Skeletal muscle cell (primary cell): ENCODE results near the gene REL.

Experiments
- DNase-seq: peaks from one replicate; pipeline ENCODE4 v3.0.0-alpha.2; 2010; ENCODE audit warnings: low read depth
- H3K4me3 ChIP-seq: 2 replicates; pipeline ENCODE4 v1.5.1; 2011; ENCODE audit warnings: low read depth, mild to moderate bottlenecking, control low read depth, low read length, moderate library complexity

REL gene

DNA sequence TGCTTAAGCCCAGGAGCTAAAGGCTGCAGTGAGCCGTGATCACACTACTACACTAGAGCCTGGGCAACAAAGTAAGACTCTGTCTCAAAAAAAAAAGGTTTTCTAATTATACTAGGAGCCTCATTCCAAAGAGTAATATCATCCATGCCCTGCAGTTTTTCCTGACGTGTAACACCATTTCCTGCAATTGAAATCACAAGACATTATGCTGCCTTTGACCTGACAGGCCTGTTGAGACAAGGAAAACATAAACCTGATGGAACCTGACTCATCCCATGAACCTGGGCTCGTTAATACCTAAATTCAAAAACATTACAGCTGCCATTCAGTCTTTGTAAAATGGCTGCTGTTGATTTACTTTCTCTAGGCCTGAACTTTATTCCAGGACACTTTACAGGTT is 77.4 kb downstream of the REL start:
- H3K4me3 ChIP-seq: no peak overlapping the region
- DNase-seq: peak; percentile 26

DNA sequence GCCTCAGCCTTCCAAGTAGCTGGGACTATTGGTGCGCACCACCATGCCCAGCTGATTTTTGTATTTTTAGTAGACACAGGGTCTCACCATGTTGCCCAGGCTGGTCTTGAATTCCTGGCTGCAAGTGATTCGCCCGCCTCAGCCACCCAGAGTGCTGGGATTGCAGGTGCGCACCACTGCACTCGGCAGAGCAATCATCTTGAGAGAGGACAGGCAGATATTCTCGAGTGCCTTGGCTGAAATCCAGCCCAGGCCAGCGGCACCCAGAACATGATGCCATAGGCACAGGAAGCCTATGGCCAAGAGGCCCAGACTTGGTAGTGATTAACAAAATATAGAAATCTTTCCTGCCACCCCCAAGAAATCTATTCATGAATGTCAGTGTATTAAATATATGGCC is 78.1 kb downstream of the REL start:
- no peak overlapping the region for H3K4me3 ChIP-seq
- no peak for DNase-seq

DNA sequence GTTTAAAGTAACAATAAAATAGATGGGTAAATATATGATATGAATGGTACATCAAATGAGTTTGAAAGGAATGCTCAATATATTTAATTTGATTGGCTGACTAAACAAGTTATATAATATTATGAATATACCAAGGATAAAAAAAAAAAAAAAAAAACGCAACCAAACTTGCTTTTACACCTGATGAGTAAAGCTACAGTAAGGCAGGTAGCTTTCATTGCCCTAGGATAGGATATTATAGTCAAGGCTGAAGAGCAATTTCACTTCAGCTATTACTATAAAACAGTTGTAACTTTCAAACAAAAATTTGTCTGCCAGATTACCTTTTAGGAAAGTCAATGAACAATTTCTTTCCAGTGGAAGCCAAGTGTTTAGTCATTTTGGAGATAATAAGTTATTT is 79.3 kb downstream of the REL start:
- no peak for DNase-seq

DNA sequence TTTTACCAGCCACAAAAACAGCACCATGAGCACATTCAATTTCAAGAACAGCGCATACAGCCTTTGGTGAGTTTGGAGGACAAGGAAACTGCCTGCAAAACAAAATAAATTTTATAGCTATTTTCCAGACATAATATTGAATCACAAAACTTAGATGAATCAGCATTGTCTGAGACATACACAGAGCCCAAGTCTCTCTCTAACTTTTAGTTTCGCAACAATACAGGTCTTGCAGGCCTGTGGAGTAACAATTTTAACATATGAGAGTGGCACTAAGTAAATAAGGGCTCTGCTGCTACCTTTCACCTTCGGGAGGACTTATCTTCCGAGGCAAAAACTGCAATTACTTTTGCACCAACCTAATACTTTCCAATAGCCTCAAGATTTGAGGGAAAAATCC is 80.1 kb downstream of the REL start:
- peak; percentile 45 for DNase-seq
- H3K4me3 ChIP-seq: no peak overlapping the region

More for the DNA sequence above, 79.3 kb downstream of the REL start:
- no peak overlapping the region for H3K4me3 ChIP-seq

DNA sequence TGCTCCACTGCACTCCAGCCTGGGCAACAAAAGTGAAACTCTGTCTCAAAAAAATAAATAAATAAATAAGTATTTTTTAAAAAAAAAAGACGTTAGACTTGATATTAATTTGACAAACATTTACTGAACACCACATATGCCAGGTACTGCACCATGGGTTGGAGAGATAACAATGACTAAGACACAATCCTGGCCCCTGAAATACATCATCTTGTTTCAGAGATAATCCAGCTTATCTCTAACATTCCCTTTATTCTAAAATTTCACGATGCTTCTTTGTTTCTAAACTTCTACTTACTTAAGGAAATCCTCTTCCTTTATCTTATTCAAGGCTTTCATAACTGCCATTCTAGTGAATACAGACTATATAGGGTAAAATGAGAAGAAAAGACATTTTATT is 81.2 kb downstream of the REL start:
- no peak for DNase-seq
- no peak overlapping the region for H3K4me3 ChIP-seq

DNA sequence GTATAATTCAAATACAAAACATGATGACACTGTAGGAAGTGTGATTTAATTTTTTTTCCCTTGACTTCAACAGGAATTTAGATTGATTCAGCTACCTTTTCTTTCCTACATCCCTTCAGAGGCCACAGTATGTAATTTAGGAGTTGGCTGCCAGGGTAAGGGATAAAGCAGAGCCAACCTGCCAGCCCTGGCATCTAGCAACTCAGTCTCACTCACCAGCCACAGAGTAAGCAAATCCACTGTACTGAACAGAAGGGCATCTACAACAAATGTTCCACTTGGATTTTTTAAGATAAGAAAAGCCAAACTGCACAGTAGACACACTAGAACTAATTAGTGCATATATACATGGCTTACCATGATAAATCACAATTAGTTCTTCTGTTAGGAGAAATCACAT is 81.8 kb downstream of the REL start:
- no peak for DNase-seq
- no peak overlapping the region for H3K4me3 ChIP-seq

DNA sequence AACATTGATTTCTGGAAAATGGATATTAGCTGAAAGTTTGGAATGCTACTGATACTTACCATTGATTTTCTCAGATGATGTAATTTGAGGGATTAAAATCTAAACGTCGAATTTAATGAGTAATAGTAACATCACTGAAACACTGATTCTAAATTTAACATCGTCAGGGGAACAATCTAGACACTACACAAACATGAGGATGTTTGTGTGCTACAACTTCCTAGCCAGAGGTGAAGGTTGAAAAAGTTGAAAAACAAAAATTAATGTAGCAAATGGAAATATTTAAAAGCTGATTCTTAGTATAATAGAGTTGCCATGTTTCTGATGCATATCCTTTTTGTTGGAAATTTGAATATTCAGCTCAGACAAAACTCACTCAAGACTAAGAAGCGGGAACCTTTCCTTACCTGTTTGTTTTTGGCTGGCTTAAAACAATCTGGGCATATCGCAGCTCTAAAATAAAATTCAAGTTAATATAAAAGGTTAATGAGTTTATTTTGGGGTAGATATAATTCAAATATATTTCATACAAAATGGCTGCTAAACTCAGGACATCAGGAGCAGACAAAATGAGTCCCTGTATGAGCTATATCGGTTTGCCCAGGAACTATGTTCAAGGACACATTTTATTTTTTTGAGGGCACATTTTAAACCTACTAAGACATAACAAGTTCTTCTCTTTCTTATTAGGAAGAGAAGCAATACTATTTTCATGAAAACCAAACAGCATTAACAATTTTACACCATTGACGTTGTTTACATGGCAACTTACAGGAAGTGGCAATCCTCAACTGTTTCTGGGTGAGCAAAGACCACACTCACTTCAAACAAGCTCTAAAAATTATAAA is 83.5 kb downstream of the REL start:
- no peak for DNase-seq
- no peak overlapping the region for H3K4me3 ChIP-seq

DNA sequence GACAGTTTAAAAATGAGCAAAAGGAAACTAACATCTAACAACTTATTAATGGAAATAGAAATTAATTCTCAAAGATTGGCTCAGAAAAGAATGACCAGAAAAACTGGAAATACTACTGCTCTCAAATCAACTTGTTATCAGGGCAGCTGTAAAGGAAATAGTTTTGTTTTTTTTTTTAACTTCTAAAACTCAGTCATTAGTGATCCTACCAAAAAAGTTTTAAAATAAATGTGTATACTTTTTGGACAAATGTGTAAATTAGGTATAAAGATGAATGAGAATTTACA is 84.1 kb downstream of the REL start:
- no peak for DNase-seq

DNA sequence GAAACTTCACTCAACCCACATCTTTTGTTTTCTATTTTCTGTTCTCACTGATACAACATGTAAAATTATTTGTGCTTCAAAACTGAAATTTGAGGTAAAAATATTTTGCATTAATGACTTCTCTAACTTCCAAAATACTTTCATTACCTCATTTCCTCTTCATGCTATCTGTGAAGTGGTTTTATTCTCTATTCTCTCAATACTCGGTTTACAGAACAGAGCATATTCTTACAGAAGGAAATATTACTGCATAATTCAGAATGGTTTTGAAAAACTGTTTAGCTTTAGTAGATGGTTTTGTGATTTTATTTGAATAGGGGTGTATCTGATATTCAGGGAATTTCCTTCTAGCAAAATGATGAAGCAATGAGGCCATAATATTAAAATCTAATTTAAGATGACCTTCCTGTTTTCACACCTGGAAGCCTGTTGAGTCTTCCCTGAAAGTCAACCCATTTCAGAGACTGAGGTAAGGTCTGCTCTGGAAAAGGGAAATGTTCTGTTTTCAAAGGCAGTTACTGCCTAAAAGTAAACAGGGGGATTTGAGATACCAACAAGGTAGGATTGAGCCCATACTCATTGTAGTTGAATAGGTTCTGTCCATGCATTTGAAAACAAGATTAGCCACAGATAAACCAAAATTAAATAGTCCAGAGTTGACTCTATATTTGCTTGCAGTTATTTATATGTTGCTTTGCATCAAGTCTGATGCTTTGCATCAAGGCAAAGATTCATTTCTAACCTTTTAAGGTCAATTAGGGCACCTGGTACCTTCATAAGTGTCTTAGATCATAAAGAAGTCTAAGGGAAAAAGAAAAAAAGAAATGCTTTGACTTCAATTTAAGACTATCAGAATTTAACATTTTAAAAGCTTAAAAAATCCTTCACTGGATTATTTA is 85.4 kb downstream of the REL start:
- no peak for DNase-seq
- no peak overlapping the region for H3K4me3 ChIP-seq

More for the DNA sequence above, 84.1 kb downstream of the REL start:
- H3K4me3 ChIP-seq: no peak overlapping the region

DNA sequence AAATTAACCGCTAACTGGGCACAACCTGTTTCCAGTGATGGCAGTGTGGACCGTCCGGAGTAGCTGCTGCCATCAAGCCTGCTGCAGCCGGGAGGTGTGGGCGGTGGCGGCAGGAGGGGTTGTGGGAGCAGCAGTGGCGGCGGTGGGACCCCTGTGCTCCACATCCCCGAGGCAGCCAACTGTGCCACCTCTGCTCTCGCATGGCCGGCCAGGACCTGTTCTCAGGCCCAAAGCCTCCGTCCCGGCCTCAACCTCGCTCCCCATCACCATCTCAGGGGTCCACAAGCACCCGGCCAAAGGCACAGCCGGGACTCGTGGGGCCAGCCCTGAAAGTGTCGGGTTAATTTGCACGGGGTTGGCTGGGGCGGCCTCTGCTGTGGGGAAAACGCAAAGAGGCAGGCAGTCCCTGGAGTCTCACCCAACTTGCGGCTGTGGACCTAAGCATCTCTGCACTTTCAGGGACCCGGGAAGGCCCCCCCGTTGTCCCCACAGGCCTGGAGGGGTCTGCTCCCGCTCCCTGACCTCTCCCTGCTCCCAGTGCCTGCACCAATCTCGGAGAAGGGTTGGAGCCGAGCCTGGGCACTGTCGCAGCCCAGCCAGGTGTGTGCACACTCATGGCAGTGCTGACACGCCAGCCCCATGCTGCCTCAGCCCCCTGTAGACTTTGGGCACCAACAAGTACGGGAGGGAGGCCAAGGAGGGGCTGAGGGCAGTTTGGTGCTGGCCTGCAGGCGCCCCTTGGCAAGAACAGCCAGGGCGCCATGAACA is 91.7 kb downstream of the REL start:
- H3K4me3 ChIP-seq: no peak overlapping the region
- no peak for DNase-seq

DNA sequence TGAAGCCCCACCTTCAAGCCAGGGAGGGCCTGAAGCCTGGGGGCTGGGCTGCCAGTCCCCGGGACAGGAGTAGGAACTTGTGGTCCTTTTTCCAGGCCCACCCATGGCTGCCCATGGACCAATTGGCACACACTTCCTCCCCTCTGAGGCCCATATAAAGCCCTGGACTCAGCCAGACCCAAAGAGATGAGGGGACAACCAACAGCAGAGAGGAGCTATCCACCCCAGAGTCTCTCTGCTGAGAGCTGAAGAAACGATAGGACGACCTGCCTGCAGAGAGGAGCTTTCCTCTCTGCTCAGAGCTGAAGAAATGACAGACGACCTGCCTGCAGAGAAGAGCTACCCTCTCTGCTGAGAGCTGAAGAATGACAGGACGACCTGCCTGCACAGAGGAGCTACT is 92.3 kb downstream of the REL start:
- H3K4me3 ChIP-seq: no peak overlapping the region
- no peak for DNase-seq

DNA sequence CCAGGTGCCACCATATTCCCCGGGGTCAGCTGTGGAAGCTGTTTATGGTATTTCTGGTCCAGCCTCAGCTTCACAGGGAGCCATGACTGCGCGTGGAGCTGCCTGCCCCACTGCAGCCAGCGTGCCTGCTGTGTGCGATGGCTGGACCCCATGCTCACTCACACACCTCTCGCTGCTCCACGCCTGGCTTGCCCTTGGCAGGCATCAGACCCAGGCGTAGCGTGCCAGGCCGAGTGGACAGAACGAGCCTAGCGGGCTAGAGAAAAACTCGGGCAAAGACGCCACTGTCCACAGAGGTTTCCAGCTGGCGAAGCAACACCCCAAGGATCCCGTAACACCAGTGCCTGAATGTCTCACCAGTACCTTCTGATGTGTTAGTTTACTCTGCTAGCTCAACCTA is 93.3 kb downstream of the REL start:
- no peak for DNase-seq
- H3K4me3 ChIP-seq: no peak overlapping the region
